ENCODE results near the gene PPP6R1. TPM values are rescaled to one million over a fixed set of nuclear protein-coding genes. Genes with fewer than 3 reads are reported as not detected.

The PPP6R1 gene
- polyA plus RNA-seq, 3 donors: 16.9 to 91.3 (median 22.0) TPM

GRCh38 chr19:55232986-55233385 is 25.8 kb downstream of the PPP6R1 start:
- Mint-ChIP-seq H3K4me3 (no peak overlapping the region), H3K9me3 (peaks cover 0 to 2% (median 0%) of the 10 kb centered on the region in 7 donors), H3K4me1 (no peaks in the 10 kb centered on the region), H3K36me3 (peaks cover 73 to 91% of the 10 kb centered on the region in 2 donors), H3K27ac (no peak overlapping the region), H3K27me3 (ENCODE audit: low read depth in 3 of 3) (peaks cover 0 to 2% (median 0%) of the 10 kb centered on the region in 3 donors)
- no peak overlapping the region for H3K4me2 ChIP-seq (replicated peaks; ENCODE audit: extremely low read depth, low read length, poor library complexity, severe bottlenecking)
- intact Hi-C loops (cut with micrococcal nuclease): no loop called here
- H2AFZ ChIP-seq (ENCODE audit: insufficient read depth, low read depth, low read length, poor library complexity, severe bottlenecking): no peak overlapping the region
- peaks cover 90 to 97% of the 10 kb centered on the region in 2 donors for H3K36me3 ChIP-seq (replicated peaks in 1 of 2; ENCODE audit: control insufficient read depth in 1 of 2, insufficient read depth in 2 of 2, low read length in 2 of 2)
- H4K20me1 ChIP-seq (ENCODE audit: insufficient read depth, low read length): peaks cover 98% of the 10 kb centered on the region
- DNase-seq: no peak
- H3K9ac ChIP-seq (ENCODE audit: insufficient read depth, low read length, poor library complexity, severe bottlenecking): no peak overlapping the region
- H3K27me3 ChIP-seq (ENCODE audit: control insufficient read depth in 2 of 2, insufficient read depth in 2 of 2, low read length in 2 of 2): no peaks in the 10 kb centered on the region
- H3K4me1 ChIP-seq (ENCODE audit: control insufficient read depth in 1 of 2, insufficient read depth in 2 of 2, low read length in 2 of 2): no peaks in the 10 kb centered on the region
- peaks cover 28% of the 10 kb centered on the region for H3K79me2 ChIP-seq (ENCODE audit: insufficient read depth, low read length)
- no peak overlapping the region for H3K27ac ChIP-seq (ENCODE audit: low read depth in 1 of 2, low read length in 2 of 2)
- no peaks in the 10 kb centered on the region for H3K9me3 ChIP-seq (replicated peaks in 1 of 2; ENCODE audit: control insufficient read depth in 1 of 2, insufficient read depth in 1 of 2, low read length in 2 of 2)
- TF ChIP-seq CTCF (IDR thresholded peaks at IDR 0.05): no peak
- no peak overlapping the region for H3K4me3 ChIP-seq (replicated peaks in 1 of 3; ENCODE audit: low read depth in 2 of 3, low read length in 3 of 3)
- 100% methylated on average over 1 of the region's 5 CpGs for WGBS (ENCODE audit: insufficient coverage)

GRCh38 chr19:55232286-55232602 is 26.6 kb downstream of the PPP6R1 start:
- Histone ChIP-seq H3K36me3 (replicated peaks in 1 of 2; ENCODE audit: control insufficient read depth in 1 of 2, insufficient read depth in 2 of 2, low read length in 2 of 2) (peaks cover 90 to 97% of the 10 kb centered on the region in 2 donors), H3K79me2 (ENCODE audit: insufficient read depth, low read length) (peaks cover 28% of the 10 kb centered on the region), H3K9me3 (replicated peaks in 1 of 2; ENCODE audit: control insufficient read depth in 1 of 2, insufficient read depth in 1 of 2, low read length in 2 of 2) (no peaks in the 10 kb centered on the region), H3K9ac (ENCODE audit: insufficient read depth, low read length, poor library complexity, severe bottlenecking) (no peak overlapping the region), H3K4me3 (replicated peaks in 1 of 3; ENCODE audit: low read depth in 2 of 3, low read length in 3 of 3) (no peak overlapping the region), H3K27ac (ENCODE audit: low read depth in 1 of 2, low read length in 2 of 2) (no peak overlapping the region), H3K4me1 (ENCODE audit: control insufficient read depth in 1 of 2, insufficient read depth in 2 of 2, low read length in 2 of 2) (no peaks in the 10 kb centered on the region), H2AFZ (ENCODE audit: insufficient read depth, low read depth, low read length, poor library complexity, severe bottlenecking) (no peak overlapping the region), H3K27me3 (ENCODE audit: control insufficient read depth in 2 of 2, insufficient read depth in 2 of 2, low read length in 2 of 2) (no peaks in the 10 kb centered on the region), H4K20me1 (ENCODE audit: insufficient read depth, low read length) (peaks cover 98% of the 10 kb centered on the region), H3K4me2 (replicated peaks; ENCODE audit: extremely low read depth, low read length, poor library complexity, severe bottlenecking) (no peak overlapping the region)
- intact Hi-C loops (cut with micrococcal nuclease): no loop called here
- H3K9me3 Mint-ChIP-seq: peaks cover 0 to 2% (median 0%) of the 10 kb centered on the region in 7 donors
- no peaks in the 10 kb centered on the region for H3K4me1 Mint-ChIP-seq
- H3K36me3 Mint-ChIP-seq: peaks cover 72 to 91% of the 10 kb centered on the region in 2 donors
- peaks cover 0 to 2% (median 0%) of the 10 kb centered on the region in 3 donors for H3K27me3 Mint-ChIP-seq (ENCODE audit: low read depth in 3 of 3)
- DNase-seq: no peak
- H3K27ac Mint-ChIP-seq: peak overlapping the region in 2 of 7 donors; percentile 40 to 43
- no peak overlapping the region for H3K4me3 Mint-ChIP-seq
- WGBS (ENCODE audit: insufficient coverage): 91% methylated on average over 4 of the region's 12 CpGs
- no peak for TF ChIP-seq CTCF (IDR thresholded peaks at IDR 0.05)

All from CD14-positive monocyte (primary cell).